ENCODE data around the gene AXIN1. TPM values are rescaled to one million over a fixed set of nuclear protein-coding genes. Genes with fewer than 3 reads are reported as not detected.

The AXIN1 gene
- total and polyA plus RNA-seq, 9 of the 15 experiments (the other 6 are each of a cell fraction or from before 2014, with no cell fraction given) = 0.42 to 58.0 (median 25.9) TPM

DNA sequence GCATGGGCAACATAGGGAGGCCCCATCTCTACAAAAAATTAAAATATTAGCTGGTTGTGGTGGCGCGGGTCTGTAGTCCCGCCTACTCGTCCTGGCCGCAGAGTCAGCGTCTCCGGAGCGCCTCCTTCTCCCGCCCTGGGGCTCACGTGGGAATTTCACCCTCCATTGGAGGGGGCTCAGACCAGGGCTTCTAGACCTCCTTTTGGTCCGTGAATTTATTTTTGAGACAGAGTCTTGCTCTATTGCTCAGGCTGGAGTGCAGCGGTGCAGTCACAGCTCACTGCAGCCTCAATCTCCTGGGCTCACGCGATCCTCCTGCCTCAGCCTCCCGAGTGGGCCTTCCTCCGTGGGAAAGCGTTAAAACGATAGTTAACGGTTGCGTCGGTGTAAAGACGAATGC lies 44.1 kb upstream of the AXIN1 start (continued):
- peak in 1 of 2 experiments; percentile 51; a peak in 1 of 4 replicates for TF ChIP-seq RCOR1 (IDR thresholded peaks at IDR 0.05; ENCODE audit: borderline replicate concordance in 1 of 2, low read depth in 2 of 2, low read length in 2 of 2)
- no peak for TF ChIP-seq ADNP (tag; IDR thresholded peaks at IDR 0.05)
- no peak for TF ChIP-seq ZNF778 (CRISPR knock-in tag; IDR thresholded peaks at IDR 0.05)
- TF ChIP-seq ZNF354B (CRISPR knock-in tag; IDR thresholded peaks at IDR 0.05) = no peak
- no peak for TF ChIP-seq ZNF24 (IDR thresholded peaks at IDR 0.05)
- TF ChIP-seq ZNF668 (CRISPR knock-in tag; IDR thresholded peaks at IDR 0.05) = no peak
- no peak for TF ChIP-seq DLX4 (CRISPR knock-in tag; IDR thresholded peaks at IDR 0.05)
- TF ChIP-seq YBX1 (IDR thresholded peaks at IDR 0.05) = no peak
- TF ChIP-seq ARID1B (IDR thresholded peaks at IDR 0.05) = no peak
- no peak for TF ChIP-seq CEBPB (tag; IDR thresholded peaks at IDR 0.05)
- no peak for TF ChIP-seq SIN3A (IDR thresholded peaks at IDR 0.05; ENCODE audit: borderline replicate concordance in 2 of 2, control insufficient read depth in 1 of 2, low read depth in 2 of 2, low read length in 2 of 2)
- no peak for TF ChIP-seq TFAM (CRISPR knock-in tag; conservative IDR thresholded peaks at IDR 0.05)
- TF ChIP-seq MCM2 (IDR thresholded peaks at IDR 0.05; ENCODE audit: low read depth) = no peak
- TF ChIP-seq NEUROD1 (IDR thresholded peaks at IDR 0.05; ENCODE audit: borderline replicate concordance, low read depth, low read length, partially characterized antibody) = no peak
- TF ChIP-seq, protein P1, sequence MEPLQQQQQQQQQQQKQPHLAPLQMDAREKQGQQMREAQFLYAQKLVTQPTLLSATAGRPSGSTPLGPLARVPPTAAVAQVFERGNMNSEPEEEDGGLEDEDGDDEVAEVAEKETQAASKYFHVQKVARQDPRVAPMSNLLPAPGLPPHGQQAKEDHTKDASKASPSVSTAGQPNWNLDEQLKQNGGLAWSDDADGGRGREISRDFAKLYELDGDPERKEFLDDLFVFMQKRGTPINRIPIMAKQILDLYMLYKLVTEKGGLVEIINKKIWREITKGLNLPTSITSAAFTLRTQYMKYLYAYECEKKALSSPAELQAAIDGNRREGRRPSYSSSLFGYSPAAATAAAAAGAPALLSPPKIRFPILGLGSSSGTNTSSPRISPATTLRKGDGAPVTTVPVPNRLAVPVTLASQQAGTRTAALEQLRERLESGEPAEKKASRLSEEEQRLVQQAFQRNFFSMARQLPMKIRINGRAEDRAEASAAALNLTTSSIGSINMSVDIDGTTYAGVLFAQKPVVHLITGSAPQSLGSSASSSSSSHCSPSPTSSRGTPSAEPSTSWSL (CRISPR knock-in tag; IDR thresholded peaks at IDR 0.05; ENCODE audit: borderline replicate concordance) = no peak
- no peak for TF ChIP-seq BRCA1 (IDR thresholded peaks at IDR 0.05)
- no peak for TF ChIP-seq BRCA1 (CRISPR knock-in tag; IDR thresholded peaks at IDR 0.05)
- no peak for TF ChIP-seq KLF13 (tag; IDR thresholded peaks at IDR 0.05; ENCODE audit: borderline replicate concordance, low read depth)
- TF ChIP-seq HNRNPLL (IDR thresholded peaks at IDR 0.05; ENCODE audit: low read depth, low read length, poor library complexity, severe bottlenecking) = no peak
- TF ChIP-seq, protein P2, sequence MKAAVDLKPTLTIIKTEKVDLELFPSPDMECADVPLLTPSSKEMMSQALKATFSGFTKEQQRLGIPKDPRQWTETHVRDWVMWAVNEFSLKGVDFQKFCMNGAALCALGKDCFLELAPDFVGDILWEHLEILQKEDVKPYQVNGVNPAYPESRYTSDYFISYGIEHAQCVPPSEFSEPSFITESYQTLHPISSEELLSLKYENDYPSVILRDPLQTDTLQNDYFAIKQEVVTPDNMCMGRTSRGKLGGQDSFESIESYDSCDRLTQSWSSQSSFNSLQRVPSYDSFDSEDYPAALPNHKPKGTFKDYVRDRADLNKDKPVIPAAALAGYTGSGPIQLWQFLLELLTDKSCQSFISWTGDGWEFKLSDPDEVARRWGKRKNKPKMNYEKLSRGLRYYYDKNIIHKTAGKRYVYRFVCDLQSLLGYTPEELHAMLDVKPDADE (conservative IDR thresholded peaks at IDR 0.05; ENCODE audit: control insufficient read depth, low read depth, low read length) = no peak
- no peak for TF ChIP-seq GTF2A2 (tag; IDR thresholded peaks at IDR 0.05)
- no peak for TF ChIP-seq ZSCAN32 (CRISPR knock-in tag; IDR thresholded peaks at IDR 0.05)
- TF ChIP-seq XRCC3 (IDR thresholded peaks at IDR 0.05) = no peak
- no peak for TF ChIP-seq ESRRA (IDR thresholded peaks at IDR 0.05; ENCODE audit: borderline replicate concordance, low read depth)
- peak; percentile 65; the same call in 1 of the 2 replicates for TF ChIP-seq TARDBP (IDR thresholded peaks at IDR 0.05)
- no peak for TF ChIP-seq SMARCE1 (IDR thresholded peaks at IDR 0.05)
- no peak for TF ChIP-seq MED1 (CRISPR knock-in tag; IDR thresholded peaks at IDR 0.05; ENCODE audit: borderline replicate concordance)
- TF ChIP-seq ZNF324 (CRISPR knock-in tag; IDR thresholded peaks at IDR 0.05) = no peak
- no peak for TF ChIP-seq NUFIP1 (IDR thresholded peaks at IDR 0.05; ENCODE audit: partially characterized antibody)
- TF ChIP-seq ZNF699 (CRISPR knock-in tag; IDR thresholded peaks at IDR 0.05; ENCODE audit: insufficient replicate concordance) = no peak
- no peak for TF ChIP-seq MEF2A (IDR thresholded peaks at IDR 0.05; ENCODE audit: control insufficient read depth, low read depth, low read length)

Data from K562 (cell line).